ENCODE data around the gene PLCB1. TPM values are rescaled to one million over a fixed set of nuclear protein-coding genes. Genes with fewer than 3 reads are reported as not detected.

Gene PLCB1
- total RNA-seq, 1 experiment from 2014 or later, result 6.0 TPM

GRCh38 chr20:8690074-8690473 is 558.0 kb downstream of the PLCB1 start:
- H3K27me3 Mint-ChIP-seq (ENCODE audit: unreplicated experiment), result no peaks in the 10 kb centered on the region
- intact Hi-C loops (cut with micrococcal nuclease; ENCODE audit: unreplicated experiment), result no loop called here

GRCh38 chr20:8693709-8694108 is 561.6 kb downstream of the PLCB1 start:
- H3K4me1 Mint-ChIP-seq (ENCODE audit: low read depth, unreplicated experiment), result no peaks in the 10 kb centered on the region
- BruUV-seq (replicated peaks), result no TSS peak
- no peak overlapping the region for H3K27ac Mint-ChIP-seq (ENCODE audit: unreplicated experiment)
- intact Hi-C loops (cut with micrococcal nuclease; ENCODE audit: unreplicated experiment), result no loop called here
- H3K27me3 Mint-ChIP-seq (ENCODE audit: unreplicated experiment), result no peaks in the 10 kb centered on the region
- no peak overlapping the region for H3K4me3 Mint-ChIP-seq (ENCODE audit: low read depth, unreplicated experiment)
- CTCF ChIA-PET, result no interaction called here
- no peaks in the 10 kb centered on the region for H3K36me3 Mint-ChIP-seq (ENCODE audit: insufficient read depth, unreplicated experiment)
- DNase-seq, result no peak
- no peak for TF ChIP-seq CTCF (IDR thresholded peaks at IDR 0.05; ENCODE audit: unreplicated experiment)
- no peaks in the 10 kb centered on the region for H3K9me3 Mint-ChIP-seq (ENCODE audit: low read depth, unreplicated experiment)

More at GRCh38 chr20:8690074-8690473, 558.0 kb downstream of the PLCB1 start:
- peaks cover under 1% of the 10 kb centered on the region for H3K9me3 Mint-ChIP-seq (ENCODE audit: low read depth, unreplicated experiment)
- no peaks in the 10 kb centered on the region for H3K36me3 Mint-ChIP-seq (ENCODE audit: insufficient read depth, unreplicated experiment)
- BruUV-seq (replicated peaks), result no TSS peak
- H3K4me3 Mint-ChIP-seq (ENCODE audit: low read depth, unreplicated experiment), result no peak overlapping the region
- CTCF ChIA-PET, result no interaction called here
- no peaks in the 10 kb centered on the region for H3K4me1 Mint-ChIP-seq (ENCODE audit: low read depth, unreplicated experiment)
- TF ChIP-seq CTCF (IDR thresholded peaks at IDR 0.05; ENCODE audit: unreplicated experiment), result no peak
- no peak for DNase-seq
- no peak overlapping the region for H3K27ac Mint-ChIP-seq (ENCODE audit: unreplicated experiment)

- no TSS peak for BruUV-seq (replicated peaks)
- DNase-seq, result no peak
- Mint-ChIP-seq H3K4me1 (ENCODE audit: low read depth, unreplicated experiment) (no peaks in the 10 kb centered on the region), H3K27ac (ENCODE audit: unreplicated experiment) (no peak overlapping the region), H3K4me3 (ENCODE audit: low read depth, unreplicated experiment) (no peak overlapping the region), H3K36me3 (ENCODE audit: insufficient read depth, unreplicated experiment) (no peaks in the 10 kb centered on the region), H3K27me3 (ENCODE audit: unreplicated experiment) (peaks cover 15% of the 10 kb centered on the region), H3K9me3 (ENCODE audit: low read depth, unreplicated experiment) (no peaks in the 10 kb centered on the region)
- intact Hi-C loops (cut with micrococcal nuclease; ENCODE audit: unreplicated experiment), result no loop called here
- no peak for TF ChIP-seq CTCF (IDR thresholded peaks at IDR 0.05; ENCODE audit: unreplicated experiment)
- CTCF ChIA-PET, result no interaction called here
Measured at GRCh38 chr20:8700756-8701155, 568.7 kb downstream of the PLCB1 start.

GRCh38 chr20:8706961-8707700 is 575.1 kb downstream of the PLCB1 start:
- no peak overlapping the region for H3K27ac Mint-ChIP-seq (ENCODE audit: unreplicated experiment)
- H3K36me3 Mint-ChIP-seq (ENCODE audit: insufficient read depth, unreplicated experiment), result no peaks in the 10 kb centered on the region
- CTCF ChIA-PET, result no interaction called here
- no TSS peak for BruUV-seq (replicated peaks)
- H3K4me1 Mint-ChIP-seq (ENCODE audit: low read depth, unreplicated experiment), result no peaks in the 10 kb centered on the region
- no peak for TF ChIP-seq CTCF (IDR thresholded peaks at IDR 0.05; ENCODE audit: unreplicated experiment)
- intact Hi-C loops (cut with micrococcal nuclease; ENCODE audit: unreplicated experiment), result no loop called here
- no peaks in the 10 kb centered on the region for H3K9me3 Mint-ChIP-seq (ENCODE audit: low read depth, unreplicated experiment)
- no peak for DNase-seq
- H3K4me3 Mint-ChIP-seq (ENCODE audit: low read depth, unreplicated experiment), result no peak overlapping the region
- H3K27me3 Mint-ChIP-seq (ENCODE audit: unreplicated experiment), result no peaks in the 10 kb centered on the region

Measured in Calu3 (cell line).